ENCODE results near the gene ZNF282. TPM values are rescaled to one million over a fixed set of nuclear protein-coding genes. Genes with fewer than 3 reads are reported as not detected.
A peak's percentile ranks its signal among the peaks of the same experiment; 100 is the strongest.

ZNF282 gene
- total and polyA plus RNA-seq, 9 of the 15 experiments (the other 6 are each of a cell fraction or from before 2014, with no cell fraction given), result 0.76 to 58.6 (median 17.4) TPM

GRCh38 chr7:149207324-149208035 is 12.1 kb downstream of the ZNF282 start:
- no peak overlapping the region for H3K4me3 ChIP-seq
- H3K9ac ChIP-seq (ENCODE audit: insufficient read depth in 1 of 2, low read depth in 2 of 2, low read length in 2 of 2), result peak overlapping the region in 1 of 2 experiments; percentile 15; a peak in 1 of 4 replicates
- 0 out of 5 replicates have a peak, but pooled peaks cover 0 to 2% of the 10 kb centered on the region in 2 experiments for H3K4me1 ChIP-seq (replicated peaks in 1 of 2; ENCODE audit: control insufficient read depth in 2 of 2, insufficient read depth in 2 of 2, low read length in 2 of 2)
- FAIRE-seq, result no peak
- no peak for DNase-seq (ENCODE audit: extremely low read depth in 1 of 4, low spot score in 3 of 4)
- POLR2A ChIA-PET, result interaction anchor here (0.9 to 2.3 kb wide), 5 partner anchors 9 to 41 kb away, joined by 3 to 18 read pairs (median 3); partner anchors contain the start of gene ZNF282
- H4K20me1 ChIP-seq (replicated peaks; ENCODE audit: control insufficient read depth, insufficient read depth, low read length), result peaks cover 6% of the 10 kb centered on the region
- H3K27me3 ChIP-seq (ENCODE audit: control insufficient read depth in 2 of 2, insufficient read depth in 2 of 2, low read length in 2 of 2), result no peaks in the 10 kb centered on the region
- in situ Hi-C loops (cut with MboI), result no loop called here
- no peak for ATAC-seq
- no peak overlapping the region for H3K27ac ChIP-seq (ENCODE audit: extremely low read depth, low read depth, low read length)
- H3K9me3 ChIP-seq (replicated peaks; ENCODE audit: control insufficient read depth, insufficient read depth, low read depth, low read length), result no peaks in the 10 kb centered on the region
- H3K4me2 ChIP-seq (ENCODE audit: insufficient read depth, low read length), result no peak overlapping the region
- no peak overlapping the region for H2AFZ ChIP-seq (ENCODE audit: low read depth, low read length)
- intact Hi-C loops (cut with micrococcal nuclease), result no loop called here
- BruUV-seq (replicated peaks), result no TSS peak
- no peaks in the 10 kb centered on the region for H3K9me1 ChIP-seq (ENCODE audit: control insufficient read depth, insufficient read depth, low read length)
- TF ChIP-seq ZNF212 (CRISPR knock-in tag; IDR thresholded peaks at IDR 0.05) (no peak), POLR2G (IDR thresholded peaks at IDR 0.05; ENCODE audit: low read depth, low read length) (peak; percentile 50; the same call in 1 of the 2 replicates), BDP1 (IDR thresholded peaks at IDR 0.05; ENCODE audit: insufficient read depth, insufficient read length) (no peak)
- peaks cover 21% of the 10 kb centered on the region for H3K79me2 ChIP-seq (ENCODE audit: control insufficient read depth, insufficient read depth, low read length)
- CTCF ChIA-PET (ENCODE audit: low intra/inter-chr PET ratio), result no interaction called here
- peaks cover 91% of the 10 kb centered on the region for H3K36me3 ChIP-seq (ENCODE audit: control insufficient read depth, insufficient read depth, low read length)
- 88% methylated on average over 33 of the region's 35 CpGs for WGBS (ENCODE audit: insufficient coverage, low coverage, missing lambda C conversion rate)
